GM12878 (cell line): ENCODE measurements around the gene ENOX2.

ENCODE experiments used
- EP300 ChIP-seq, 2 experiments: fragments of 150-350 bp in 1 of 2; IDR thresholded peaks; 2 replicates each; pipeline ENCODE4 v1.6.1; 2011 to 2012; ENCODE audit warnings: low read depth in 2 of 2, low read length in 2 of 2, borderline replicate concordance in 1 of 2, improper control_type of control experiment in 1 of 2, inconsistent platforms in 1 of 2; ENCODE audit not compliant: control insufficient read depth in 1 of 2
- FOS ChIP-seq: IDR thresholded peaks from 3 replicates; pipeline ENCODE4 v1.6.1; 2011; ENCODE audit warnings: borderline replicate concordance; ENCODE audit not compliant: insufficient read length; ENCODE audit errors: extremely low read depth
- POLR2A ChIP-seq: IDR thresholded peaks from 2 replicates; pipeline ENCODE4 v1.6.1; 2011; ENCODE audit warnings: low read depth, mild to moderate bottlenecking, low read length
- SIX5 ChIP-seq: IDR thresholded peaks from 2 replicates; pipeline ENCODE4 v1.6.1; 2011; ENCODE audit warnings: mild to moderate bottlenecking, low read depth, low read length, moderate library complexity; ENCODE audit not compliant: severe bottlenecking
- SP1 ChIP-seq: IDR thresholded peaks from one replicate; pipeline ENCODE4 v1.6.1; 2011; ENCODE audit warnings: low read depth, low read length
- TAF1 ChIP-seq: IDR thresholded peaks from 2 replicates; pipeline ENCODE4 v1.6.1; 2011; ENCODE audit warnings: mild to moderate bottlenecking, low read depth, low read length, borderline replicate concordance

DNA sequence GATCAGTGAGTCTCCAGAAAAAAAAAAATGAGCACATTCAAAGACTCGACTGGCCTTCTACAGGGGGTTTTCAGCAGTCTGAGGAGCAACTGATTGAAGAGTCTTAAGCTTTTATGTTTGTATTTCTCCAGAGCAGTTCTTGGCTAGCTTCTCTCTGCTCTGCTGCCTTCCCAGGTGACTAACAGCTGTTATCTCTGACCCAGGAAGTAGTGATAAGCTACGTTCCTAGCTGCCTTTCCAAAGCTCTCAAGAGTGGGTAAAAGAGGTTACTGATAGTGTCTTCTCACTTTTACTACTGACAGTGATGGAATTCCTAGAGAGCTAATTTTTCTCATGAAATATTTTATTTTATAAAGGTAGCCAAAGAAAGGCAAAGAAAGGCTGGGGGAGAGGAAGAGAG lies 66.6 kb downstream of the ENOX2 start:
- TF ChIP-seq TAF1 (no peak), FOS (no peak), POLR2A (no peak), EP300 (IDR thresholded peaks at IDR 0.05; ENCODE audit: borderline replicate concordance in 1 of 2, control insufficient read depth in 1 of 2, low read depth in 2 of 2, low read length in 2 of 2) (no peak), SP1 (no peak), SIX5 (no peak)
